GM12865 (cell line): ENCODE measurements around the gene GPC3.
"Not testable (repeated sequence)": the region's sequence is repeated elsewhere in the genome, so short reads cannot be mapped to it uniquely, and the experiment has no call there.

Experiments
- DNase-seq: peaks from one replicate; pipeline ENCODE4 v3.0.0; 2010; ENCODE audit warnings: low read depth
- H3K4me3 ChIP-seq: 2 replicates; pipeline ENCODE4 v1.5.1; 2011; ENCODE audit warnings: mild to moderate bottlenecking, low read depth, low read length, control low read depth
- TF ChIP-seq, protein P1 (sequence below): IDR thresholded peaks from 2 replicates; pipeline ENCODE4 v1.5.1; 2011; ENCODE audit warnings: low read length, control low read depth, low read depth, inconsistent platforms; ENCODE audit not compliant: insufficient read depth; ENCODE audit errors: missing control alignments

GPC3 gene

DNA sequence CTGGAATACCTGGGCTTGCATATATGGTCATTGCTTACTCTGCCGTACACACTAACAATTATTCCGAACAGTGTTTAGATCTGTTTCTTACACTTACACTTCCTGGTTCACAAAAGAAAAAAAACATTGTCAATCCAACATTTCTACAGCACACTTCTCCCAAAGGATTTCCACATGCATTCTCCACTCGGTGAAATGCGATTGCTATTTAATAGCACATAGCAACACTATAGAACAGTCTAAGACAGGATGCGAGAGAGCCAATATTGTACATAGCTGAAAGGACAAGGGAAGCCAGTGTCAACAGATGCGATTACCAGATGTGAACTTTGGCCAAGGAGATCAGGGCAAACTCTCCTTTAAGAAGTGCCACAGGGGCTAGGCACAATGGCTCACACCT is 349.4 kb downstream of the GPC3 start:
- no peak overlapping the region for H3K4me3 ChIP-seq

DNA sequence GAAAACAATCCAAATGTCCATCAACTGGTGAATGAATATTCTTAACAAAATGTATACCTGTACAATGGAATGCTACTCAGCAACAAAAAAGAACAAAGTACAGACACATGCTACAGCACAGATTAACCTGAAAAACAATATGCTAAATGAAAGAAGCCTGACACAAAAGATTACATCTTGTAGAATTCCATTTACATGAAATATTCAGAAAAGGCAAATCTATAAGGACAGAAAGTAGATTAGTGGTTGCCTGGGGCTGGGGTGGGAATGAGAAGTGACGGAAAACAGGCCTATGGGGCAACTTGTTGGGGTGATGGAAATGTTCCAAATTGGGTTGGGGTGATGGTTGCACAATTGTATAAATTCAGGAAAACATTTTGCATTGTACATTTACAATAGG is 351.0 kb downstream of the GPC3 start:
- TF ChIP-seq, protein P1, sequence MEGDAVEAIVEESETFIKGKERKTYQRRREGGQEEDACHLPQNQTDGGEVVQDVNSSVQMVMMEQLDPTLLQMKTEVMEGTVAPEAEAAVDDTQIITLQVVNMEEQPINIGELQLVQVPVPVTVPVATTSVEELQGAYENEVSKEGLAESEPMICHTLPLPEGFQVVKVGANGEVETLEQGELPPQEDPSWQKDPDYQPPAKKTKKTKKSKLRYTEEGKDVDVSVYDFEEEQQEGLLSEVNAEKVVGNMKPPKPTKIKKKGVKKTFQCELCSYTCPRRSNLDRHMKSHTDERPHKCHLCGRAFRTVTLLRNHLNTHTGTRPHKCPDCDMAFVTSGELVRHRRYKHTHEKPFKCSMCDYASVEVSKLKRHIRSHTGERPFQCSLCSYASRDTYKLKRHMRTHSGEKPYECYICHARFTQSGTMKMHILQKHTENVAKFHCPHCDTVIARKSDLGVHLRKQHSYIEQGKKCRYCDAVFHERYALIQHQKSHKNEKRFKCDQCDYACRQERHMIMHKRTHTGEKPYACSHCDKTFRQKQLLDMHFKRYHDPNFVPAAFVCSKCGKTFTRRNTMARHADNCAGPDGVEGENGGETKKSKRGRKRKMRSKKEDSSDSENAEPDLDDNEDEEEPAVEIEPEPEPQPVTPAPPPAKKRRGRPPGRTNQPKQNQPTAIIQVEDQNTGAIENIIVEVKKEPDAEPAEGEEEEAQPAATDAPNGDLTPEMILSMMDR: no peak
- H3K4me3 ChIP-seq: no peak overlapping the region
- no peak for DNase-seq

More for the DNA sequence above, 349.4 kb downstream of the GPC3 start:
- DNase-seq: no peak
- TF ChIP-seq, protein P1: no peak

DNA sequence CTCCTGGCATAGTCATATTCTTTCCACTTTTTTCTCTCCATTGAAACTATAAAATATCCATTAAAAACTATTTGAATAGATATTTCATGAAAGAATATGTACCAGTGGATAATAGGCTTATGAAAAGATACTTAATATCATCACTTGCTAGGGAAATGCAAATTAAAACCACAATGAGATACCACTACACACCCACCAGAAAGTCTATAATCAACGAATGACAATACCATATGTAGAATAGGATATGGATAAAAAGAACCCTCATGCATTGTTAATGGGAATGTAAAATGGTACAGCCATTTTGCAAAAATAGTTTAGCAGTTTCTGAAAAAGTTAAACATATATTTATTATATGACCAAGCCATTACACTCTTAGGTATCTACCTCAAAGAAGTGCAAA is 351.4 kb downstream of the GPC3 start:
- TF ChIP-seq, protein P1: no peak
- no peak for DNase-seq
- no peak overlapping the region for H3K4me3 ChIP-seq

DNA sequence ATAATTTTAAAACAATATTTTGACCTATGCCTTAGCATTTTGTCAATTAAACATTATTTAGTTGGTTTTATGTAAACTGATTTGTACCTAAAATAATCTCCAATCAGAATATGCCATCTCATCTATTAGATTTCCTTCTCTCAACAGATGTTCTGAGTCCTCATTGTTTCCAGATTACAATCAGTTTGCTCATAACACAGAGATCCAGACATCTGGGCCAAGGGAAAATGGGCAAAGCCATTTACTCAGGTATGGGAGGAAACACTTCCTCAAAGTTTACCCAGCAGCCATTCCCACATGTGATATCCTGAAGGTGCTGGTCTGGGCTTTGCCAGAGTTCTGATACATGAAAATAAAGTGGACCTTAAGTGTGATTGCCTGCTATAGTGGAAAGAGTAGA is 352.2 kb downstream of the GPC3 start:
- TF ChIP-seq, protein P1: no peak
- no peak for DNase-seq
- no peak overlapping the region for H3K4me3 ChIP-seq

DNA sequence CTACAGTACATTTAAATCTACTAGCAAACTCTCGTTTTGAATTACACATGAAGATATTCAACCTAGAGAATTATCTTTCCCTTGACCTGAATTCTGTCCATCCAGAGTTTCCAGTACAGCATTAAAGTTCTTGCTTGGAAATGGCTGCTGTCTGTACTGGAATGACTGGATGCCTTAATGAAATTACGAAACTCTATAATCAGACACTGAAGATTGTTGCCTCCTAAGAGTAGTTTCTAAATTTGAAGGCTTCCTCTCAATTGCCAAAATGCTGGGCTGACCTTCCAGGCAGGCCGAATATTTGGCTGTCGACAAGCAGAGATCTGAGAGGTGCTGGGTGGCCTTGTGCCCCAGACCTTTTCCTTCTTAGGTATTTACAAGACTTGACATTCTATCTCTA is 355.0 kb downstream of the GPC3 start:
- TF ChIP-seq, protein P1: no peak
- DNase-seq: no peak
- H3K4me3 ChIP-seq: no peak overlapping the region

DNA sequence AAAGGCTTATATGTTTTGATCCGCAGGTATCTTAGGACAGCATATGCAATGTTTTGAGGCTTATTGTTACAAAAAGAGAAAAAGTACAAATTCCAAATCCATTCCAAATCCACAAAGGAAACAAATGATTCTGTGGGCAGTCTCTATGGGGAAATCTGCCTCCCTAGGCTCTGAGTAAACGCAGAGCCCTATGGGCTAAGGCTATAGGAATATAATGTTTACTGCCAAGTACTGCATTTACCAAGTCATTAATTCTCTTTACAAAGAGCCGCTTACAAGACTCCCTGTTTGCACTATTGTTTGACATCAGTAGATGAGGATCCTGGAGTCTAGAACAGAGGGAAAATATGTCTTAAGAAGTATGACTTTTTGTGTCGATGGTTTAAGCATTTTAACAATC is 357.7 kb downstream of the GPC3 start:
- DNase-seq: no peak
- no peak overlapping the region for H3K4me3 ChIP-seq
- TF ChIP-seq, protein P1: no peak

DNA sequence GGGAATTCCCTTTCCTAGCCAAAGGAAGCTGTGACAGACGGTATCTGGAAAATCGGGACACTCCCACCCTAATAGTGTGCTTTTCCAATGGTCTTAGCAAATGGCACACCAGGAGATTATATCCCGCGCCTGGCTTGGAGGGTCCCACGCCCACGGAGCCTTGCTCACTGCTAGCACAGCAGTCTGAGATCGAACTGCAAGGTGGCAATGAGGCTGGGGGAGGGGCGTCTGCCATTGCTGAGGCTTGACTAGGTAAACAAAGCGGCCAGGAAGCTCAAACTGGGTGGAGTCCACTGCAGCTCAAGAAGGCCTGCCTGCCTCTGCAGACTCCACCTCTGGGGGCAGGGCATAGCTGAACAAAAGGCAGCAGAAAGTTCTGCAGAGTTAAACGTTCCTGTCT is 364.0 kb downstream of the GPC3 start:
- not testable (repeated sequence) for H3K4me3 ChIP-seq, DNase-seq
